Fibroblast of skin of right quadriceps (primary cell): ENCODE measurements around the gene ABCA7.

ENCODE experiments used
- DNase-seq: peaks from one replicate; pipeline ENCODE4 v3.0.0-alpha.2; 2013

ABCA7 gene

DNA sequence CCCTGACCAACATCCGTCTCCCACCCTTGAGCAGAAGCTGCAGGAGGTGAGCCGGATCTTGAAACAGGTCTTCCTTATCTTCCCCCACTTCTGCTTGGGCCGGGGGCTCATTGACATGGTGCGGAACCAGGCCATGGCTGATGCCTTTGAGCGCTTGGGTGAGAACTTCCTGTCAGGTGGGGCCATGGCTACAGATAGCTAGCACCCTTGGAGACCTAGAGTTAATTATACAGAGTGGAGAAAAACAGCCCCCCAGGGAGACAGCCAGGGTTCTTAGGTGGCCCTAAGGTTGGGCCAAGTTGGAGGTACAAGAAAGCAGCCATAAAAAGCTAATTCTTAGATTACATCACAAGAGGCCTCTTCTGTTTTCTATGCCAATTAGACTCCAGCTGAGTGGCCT is 18.2 kb downstream of the ABCA7 start:
- DNase-seq, result no peak

DNA sequence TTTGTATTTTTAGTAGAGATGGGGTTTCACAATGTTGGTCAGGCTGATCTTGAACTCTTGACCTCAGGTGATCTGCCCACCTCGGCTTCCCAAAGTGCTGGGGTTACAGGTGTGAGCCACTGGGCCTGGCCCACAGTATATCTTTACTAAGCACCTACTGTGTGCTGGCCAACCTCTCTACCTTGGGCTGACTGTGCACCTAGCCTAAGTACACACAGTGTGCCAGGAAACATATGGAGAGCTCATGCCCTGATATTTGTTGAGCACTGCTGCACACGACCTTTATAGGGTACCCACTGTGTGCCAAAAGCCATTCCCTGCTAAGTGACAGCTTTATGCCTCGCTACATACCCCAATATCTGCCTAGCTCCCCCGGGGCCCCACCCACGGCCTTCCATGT is 20.8 kb downstream of the ABCA7 start:
- DNase-seq, result no peak

DNA sequence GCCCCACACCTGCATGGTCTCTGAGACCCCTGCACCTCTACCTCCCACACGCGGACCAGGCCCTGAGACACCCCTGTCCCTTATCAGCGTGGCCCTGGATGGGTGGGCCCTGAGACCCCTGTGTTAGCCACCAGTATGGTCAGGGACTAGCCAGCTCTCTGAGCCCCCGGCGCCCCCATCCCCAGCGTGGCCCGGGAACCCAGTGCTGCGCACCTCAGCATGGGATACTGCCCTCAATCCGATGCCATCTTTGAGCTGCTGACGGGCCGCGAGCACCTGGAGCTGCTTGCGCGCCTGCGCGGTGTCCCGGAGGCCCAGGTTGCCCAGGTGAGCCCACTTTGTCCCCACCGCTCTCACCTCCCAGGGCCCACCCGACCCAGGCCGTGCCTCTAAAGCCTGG is 22.1 kb downstream of the ABCA7 start:
- DNase-seq, result no peak

DNA sequence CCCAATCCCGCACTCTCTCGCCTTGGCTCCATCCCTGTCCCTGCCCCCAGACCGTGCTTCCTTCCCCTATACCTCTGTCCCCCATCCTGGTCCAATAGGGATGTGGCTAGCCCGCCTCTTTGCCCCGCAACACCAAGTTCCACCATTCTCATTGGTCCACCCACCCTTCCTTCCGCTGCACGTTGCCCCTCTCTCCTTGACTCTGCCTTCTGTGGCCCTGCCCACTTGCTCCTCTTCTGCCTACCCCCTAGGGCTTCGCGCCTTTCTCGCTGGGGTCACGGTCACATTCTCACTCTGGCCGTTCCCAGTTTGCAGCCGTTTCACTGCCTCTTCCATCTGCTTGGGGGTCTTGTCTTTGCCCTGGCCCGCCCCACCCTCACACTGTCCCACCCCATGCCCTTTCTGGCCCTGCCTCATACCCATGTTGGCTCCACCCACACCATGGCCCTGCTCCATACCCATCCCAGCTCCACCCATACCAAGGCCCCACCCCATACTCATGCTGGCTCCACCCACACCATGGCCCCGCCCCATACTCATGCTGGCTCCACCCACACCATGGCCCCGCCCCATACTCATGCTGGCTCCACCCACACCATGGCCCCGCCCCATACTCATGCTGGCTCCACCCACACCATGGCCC is 22.6 kb downstream of the ABCA7 start:
- no peak for DNase-seq

DNA sequence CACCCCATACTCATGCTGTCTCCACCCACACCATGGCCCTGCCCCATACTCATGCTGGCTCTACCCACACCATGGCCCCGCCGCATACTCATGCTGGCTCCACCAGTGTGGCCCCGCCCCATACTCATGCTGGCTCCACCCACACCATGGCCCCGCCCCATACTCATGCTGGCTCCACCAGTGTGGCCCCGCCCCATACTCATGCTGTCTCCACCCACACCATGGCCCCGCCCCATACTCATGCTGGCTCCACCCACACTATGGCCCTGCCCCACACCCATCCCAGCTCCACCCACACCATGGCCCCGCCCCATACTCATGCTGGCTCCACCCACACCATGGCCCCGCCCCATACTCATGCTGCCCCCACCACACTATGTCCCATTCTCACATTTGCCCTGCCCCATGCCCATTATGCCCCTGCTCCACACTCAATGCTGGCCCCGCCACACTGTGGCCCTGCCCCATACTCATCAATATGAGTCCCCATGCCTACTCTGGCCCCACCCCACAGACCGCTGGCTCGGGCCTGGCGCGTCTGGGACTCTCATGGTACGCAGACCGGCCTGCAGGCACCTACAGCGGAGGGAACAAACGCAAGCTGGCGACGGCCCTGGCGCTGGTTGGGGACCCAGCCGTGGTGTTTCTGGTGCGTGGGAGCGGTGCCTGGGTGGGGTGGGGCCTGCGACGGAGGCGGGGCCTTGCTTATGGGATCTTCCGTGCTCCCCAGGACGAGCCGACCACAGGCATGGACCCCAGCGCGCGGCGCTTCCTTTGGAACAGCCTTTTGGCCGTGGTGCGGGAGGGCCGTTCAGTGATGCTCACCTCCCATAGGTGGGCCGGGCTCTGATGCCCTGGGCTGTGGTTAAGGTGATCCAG is 23.4 kb downstream of the ABCA7 start:
- no peak for DNase-seq

DNA sequence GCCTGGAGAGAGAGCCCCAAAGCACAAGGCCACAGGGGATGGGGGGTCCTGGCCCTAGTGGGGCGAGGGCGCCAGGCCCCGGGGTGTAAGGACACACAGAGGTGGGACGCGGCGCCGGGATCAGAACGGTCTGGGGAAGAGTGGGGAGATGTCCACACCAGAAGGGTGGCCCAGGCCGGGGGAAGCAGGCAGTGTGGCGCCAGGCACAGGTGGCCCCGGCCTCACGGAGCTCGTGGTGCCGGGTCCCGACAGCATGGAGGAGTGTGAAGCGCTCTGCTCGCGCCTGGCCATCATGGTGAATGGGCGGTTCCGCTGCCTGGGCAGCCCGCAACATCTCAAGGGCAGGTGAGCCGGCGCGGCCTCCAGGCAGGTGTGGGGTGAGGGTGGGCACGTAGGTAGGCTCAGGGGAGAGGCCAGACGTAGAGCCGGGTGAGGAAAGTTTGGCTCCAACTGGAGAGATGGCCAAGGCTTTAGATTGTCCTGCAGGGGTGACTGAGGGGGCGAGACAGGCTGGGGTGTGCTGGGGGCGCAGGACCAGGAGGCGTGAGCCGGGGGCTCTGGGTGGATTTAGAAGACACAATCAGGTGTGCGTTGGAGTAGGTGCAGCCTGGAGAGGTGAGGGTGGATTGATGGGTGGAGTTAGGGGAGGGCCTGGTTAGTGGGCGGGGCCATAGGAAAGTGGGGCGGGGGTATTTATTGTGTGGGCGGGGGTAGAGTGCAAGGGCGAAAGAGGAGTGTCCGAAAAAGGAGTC is 24.2 kb downstream of the ABCA7 start:
- no peak for DNase-seq

DNA sequence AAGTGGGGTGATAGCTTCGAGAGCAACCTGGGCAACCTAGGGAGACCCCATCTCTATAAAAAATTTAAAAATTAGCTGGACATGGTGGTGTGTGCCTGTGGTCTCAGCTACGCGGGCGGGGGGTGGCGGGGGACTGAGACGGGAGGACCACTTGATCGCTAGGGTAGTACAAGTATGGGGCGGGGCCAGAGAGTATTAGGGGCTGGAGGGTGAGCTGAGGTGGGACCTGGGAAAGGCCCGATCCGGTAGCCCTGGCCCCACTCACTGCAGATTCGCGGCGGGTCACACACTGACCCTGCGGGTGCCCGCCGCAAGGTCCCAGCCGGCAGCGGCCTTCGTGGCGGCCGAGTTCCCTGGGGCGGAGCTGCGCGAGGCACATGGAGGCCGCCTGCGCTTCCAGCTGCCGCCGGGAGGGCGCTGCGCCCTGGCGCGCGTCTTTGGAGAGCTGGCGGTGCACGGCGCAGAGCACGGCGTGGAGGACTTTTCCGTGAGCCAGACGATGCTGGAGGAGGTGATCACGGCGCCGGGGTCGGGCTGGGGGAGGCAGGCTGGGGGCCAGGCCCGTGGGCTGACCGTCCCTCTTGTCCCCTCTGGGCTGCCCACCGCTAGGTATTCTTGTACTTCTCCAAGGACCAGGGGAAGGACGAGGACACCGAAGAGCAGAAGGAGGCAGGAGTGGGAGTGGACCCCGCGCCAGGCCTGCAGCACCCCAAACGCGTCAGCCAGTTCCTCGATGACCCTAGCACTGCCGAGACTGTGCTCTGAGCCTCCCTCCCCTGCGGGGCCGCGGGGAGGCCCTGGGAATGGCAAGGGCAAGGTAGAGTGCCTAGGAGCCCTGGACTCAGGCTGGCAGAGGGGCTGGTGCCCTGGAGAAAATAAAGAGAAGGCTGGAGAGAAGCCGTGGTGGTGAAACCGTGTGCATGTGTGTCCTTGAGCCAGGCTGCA is 25.0 kb downstream of the ABCA7 start:
- peak; percentile 49 for DNase-seq

DNA sequence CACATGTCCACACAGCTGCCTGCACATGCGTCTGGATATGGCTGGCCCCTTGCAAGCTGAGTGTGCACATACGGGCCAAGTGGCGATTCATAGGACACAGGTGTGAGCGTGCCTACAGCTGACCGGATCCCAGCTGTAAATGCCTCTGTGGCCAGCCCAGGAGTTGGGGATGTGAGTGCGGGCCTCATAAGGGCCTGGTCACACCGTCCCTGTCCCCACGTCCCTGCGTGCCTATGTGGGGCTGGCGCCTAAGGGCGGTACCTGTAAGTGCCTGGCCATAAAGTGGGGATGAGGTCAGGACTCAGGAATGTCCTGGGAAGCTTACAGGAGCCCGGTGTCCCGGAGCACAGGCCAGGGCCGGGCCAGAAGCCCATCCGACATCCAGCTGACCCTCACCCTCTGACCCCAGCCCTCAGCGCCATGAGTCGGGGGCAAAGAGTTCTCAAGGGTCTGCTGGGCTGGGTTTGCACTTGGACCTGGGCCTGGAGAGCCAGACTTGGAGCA is 25.8 kb downstream of the ABCA7 start:
- DNase-seq, result no peak

DNA sequence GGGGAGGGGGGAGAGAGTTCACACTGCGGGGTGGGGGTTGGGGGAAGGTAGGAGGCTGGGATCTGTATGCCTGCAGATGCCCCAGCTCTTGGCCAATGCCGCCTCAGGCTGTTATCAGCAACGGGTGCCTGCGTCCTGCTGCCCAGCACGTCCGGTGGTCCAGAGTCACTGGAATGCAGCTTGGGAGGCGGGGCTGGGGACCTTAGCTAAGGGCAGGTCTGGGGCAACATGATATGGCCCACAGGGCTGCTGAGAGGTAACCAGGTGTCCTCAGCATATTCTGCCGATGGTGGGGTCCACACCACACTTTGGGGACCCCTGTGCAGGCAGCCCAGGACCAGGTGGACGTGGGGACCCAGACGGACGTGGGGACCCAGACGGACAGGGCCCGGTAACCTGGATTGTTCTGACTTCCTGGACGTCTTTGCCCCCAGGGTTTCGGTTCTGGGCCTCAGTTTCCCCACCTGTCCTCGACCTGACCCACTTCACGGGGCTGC is 26.4 kb downstream of the ABCA7 start:
- no peak for DNase-seq

DNA sequence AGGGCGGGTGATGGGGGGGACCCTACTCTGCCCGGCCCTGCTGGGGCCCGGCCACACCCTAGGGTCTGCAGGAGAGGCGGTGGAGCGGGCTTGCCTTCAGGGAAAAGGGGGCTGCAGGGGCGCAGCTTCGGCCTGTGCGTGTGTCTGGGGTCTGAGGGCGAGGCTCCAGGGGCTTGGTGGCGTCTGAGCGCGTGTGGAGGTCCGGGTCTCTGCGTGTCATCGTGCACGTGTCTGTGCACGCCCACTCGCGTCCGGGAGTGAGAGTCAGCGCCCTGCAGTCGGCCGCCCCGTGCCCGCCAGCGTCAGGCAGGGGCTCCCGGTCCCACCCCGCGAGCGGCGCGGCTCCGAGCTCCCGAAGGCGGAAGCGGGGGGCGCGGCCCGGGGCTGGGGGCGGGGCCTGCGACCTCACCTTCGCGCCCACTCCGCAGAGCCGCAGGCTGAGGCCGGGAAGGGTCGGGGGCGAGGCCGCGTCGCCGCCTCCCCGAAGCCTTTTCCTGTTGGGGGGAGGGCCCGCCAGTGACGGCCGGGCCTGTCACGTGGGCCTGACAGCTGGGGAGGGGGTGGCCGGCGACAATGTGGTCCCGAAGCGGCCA is 26.9 kb downstream of the ABCA7 start, which contains the start of gene ARHGAP45:
Gene ARHGAP45 (plus strand): TSS at position 420 of the 593 bp plus-strand sequence. CDS start 239 bp downstream, outside the sequence.
- no peak for DNase-seq

DNA sequence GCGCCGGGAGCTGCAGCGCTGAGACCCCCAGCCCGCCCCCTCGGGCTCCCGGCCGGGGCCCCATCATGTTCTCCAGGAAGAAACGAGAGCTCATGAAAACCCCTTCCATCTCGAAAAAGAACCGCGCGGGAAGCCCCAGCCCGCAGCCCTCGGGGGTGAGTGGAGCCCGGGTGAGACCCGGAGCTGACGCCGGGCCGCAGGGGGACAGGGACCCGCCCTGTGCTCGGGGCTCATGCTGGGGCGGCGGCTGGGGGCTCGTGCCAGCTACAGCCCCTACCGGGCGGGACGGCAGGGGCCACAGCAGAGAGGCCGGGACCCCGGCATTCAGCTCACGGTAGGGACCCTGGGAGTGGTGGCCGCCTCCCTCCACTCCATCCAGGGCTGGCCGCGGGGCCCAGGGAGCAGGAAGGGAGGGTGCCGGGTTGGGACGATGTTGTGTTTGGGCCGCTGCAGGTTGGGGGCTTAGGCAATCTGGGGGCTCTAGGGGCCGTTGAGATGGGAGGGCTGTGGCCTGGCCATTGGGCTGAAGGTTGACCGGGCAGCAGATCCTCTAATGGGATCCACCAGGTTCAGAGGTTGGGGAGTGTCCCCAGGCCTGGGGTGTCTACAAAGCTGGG is 27.5 kb downstream of the ABCA7 start:
- no peak for DNase-seq

DNA sequence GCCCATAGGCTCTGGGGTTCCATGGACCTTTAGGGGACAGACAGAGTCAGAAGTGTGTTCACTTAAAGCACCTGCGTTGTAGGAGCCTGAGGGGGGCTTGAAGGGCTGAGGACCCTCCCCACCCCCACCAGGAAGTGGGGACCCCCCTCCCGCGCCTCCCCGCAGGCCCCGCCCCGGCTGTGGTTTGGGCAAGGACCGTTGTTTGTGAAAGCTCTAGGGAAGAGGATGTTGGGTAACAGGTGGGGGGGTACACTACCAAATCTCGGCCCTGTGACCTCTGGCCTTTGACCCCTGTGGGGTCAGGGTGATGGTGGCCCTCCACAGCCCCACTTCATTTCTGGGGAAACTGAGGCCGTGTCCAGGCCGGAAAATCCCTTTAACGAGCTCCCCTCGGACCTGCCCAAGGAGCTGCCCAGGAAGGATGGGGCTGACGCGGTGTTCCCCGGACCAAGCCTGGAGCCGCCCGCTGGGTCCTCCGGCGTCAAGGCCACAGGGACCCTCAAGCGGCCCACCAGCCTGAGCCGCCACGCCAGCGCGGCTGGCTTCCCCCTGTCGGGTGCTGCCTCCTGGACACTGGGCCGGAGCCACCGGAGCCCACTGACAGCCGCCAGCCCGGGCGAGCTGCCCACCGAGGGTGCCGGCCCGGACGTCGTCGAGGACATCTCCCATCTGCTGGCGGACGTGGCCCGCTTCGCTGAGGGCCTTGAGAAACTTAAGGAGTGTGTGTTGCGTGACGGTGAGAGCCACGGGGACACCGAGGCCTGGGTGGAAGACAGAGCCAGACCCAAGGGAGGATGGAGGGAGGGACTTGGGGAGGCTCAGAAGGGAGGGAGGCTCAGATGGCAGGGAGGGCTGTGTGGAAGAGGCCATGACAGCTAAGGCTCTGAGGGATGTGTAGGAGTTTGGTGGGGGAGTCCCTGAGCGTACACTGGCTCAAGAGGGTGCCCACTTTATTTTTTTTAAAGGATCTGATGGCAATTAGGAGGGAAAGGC is 28.4 kb downstream of the ABCA7 start:
- no peak for DNase-seq

DNA sequence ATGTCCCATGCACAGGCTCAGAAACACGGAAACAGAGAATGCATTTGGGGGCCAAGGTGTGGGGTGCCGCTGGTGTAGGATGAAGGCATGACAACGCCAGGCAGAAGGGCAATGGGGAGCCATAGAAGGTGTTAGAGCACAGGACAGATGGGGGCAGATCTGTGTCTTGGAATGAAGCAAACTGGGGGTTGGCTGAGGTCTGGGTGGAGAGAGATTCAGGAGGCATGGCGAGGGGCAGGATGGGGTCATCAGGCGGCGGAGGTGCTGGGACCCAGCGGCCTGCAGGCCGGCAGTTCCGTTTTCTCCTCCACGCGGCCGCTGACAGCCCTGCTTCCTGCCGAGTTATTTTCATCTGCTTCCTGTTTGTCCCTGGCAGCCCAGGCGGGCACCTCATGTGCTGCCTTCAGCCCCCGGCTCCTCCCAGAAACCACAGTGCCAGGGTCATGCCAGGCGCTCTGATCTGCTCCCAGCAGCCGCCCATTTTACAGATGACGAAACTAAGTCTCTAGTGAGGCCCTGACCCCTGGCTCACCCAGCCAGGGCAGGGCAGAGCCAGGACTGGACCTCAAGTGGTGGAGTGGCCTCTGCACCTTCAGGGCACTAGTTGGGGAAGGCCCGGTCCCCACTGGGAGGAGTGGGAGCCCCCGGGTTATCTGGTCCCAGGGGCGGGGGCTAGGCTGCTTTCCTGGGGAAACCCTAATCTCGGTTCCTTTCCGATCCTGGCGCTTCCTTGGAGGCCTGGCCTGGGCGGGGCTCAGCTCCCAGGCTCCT is 29.3 kb downstream of the ABCA7 start:
- no peak for DNase-seq

DNA sequence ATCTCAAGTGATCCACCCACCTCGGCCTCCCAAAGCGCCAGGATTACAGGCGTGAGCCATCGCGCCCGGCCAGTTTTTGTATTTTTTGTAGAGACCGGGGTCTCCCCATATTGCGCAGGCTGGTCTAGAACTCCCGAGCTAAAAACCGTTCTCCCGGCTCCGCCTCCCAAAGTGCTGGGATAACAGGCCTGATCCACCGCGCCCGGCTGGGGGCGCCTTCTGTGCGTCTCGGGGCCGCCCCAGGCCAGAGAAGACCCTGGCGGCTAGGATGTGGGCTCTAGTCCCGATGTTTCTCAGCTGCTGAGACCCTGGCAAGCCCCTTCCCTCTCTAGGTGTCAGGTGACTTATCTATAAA is 30.6 kb downstream of the ABCA7 start:
- DNase-seq, result no peak

DNA sequence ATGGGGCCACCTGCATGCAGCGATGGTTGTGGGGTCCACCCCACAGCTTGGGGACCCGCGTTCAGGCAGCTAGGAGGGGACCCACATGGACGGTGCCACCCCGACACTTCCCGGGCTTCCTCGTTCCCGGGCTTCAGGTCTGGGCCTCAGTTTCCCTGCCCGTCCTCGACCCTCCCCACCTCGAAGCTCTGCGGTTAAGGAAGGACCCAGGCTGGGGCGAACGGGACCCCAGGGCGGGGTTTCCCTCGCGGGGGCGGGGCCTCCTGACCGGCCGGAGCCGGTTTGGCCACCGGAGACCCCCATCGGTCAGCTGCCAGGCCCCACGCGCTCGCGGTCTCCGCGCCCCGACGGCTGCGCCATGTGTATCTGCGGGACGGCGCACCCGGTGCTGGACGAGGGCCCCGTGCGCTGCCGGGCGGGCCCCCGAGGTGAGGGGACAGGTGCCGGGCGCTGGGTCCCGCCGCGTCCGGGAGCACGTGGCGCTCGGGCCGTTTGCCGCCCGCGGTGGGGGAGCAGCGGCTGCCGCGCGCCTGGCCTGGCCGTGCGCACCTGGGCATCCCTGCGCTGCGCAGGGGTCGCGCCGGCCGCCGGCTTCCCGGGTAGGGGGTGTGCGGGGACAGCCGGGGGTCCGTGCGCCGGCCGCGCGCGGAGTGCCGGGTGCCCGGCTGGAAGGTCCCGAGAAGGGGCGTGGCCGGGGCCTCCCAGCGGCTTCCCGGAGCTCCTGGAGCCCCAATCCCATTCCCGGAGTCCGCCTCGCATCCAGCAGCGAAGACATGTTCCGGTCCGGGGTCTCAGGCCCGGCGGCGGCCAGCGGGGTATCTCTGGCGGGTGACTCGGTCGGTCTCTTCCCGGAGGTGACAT is 31.3 kb downstream of the ABCA7 start:
- DNase-seq, result no peak

DNA sequence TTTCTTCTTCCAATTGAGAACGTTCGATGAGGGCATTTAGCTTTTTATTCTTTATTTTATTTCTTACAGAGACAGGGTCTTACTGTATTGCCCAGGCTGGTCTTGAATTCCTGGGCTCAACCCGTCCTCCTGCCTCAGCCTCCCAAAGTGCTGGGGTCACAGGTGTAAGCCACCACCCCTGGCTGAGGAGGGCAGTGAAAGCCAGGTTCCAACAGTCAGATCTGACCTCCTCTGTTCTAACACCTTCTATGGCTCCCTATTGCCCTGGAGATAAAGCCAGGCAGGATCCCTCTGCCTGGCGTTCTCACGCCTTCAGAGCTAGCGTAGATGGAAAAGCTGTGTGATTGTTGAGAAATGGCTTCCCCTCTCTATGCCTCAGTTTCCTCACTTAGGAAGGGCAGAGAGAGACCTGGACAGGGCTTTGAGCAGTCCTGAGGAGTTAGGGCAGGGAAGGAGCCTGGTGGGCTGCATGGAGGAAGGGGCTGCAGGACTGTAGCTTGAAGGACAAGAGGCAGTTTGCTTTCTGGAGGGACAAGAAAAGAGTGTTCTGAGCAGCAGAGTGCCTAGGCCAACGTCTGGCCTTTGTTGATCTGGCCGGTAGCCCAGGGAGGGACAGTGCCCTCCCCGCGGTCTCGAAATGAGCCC is 32.6 kb downstream of the ABCA7 start:
- no peak for DNase-seq
